HUES6 (cell line): Measurements from ENCODE around the gene PROSER2.
"Not testable (repeated sequence)": the region's sequence is repeated elsewhere in the genome, so short reads cannot be mapped to it uniquely, and the experiment has no call there.

ENCODE experiments used
- H3K27ac ChIP-seq: 2 replicates; pipeline ENCODE4 v1.7.0; 2013; ENCODE audit warnings: low read depth, mild to moderate bottlenecking, low read length, inconsistent platforms
- H3K27me3 ChIP-seq: 2 replicates; pipeline ENCODE4 v1.6.1; 2013; ENCODE audit warnings: low read length; ENCODE audit not compliant: control insufficient read depth, insufficient read depth
- H3K36me3 ChIP-seq: 2 replicates; pipeline ENCODE4 v1.6.1; 2013; ENCODE audit warnings: low read length; ENCODE audit not compliant: control insufficient read depth, insufficient read depth
- H3K4me1 ChIP-seq: 2 replicates; pipeline ENCODE4 v1.6.1; 2013; ENCODE audit warnings: low read length; ENCODE audit not compliant: control insufficient read depth, insufficient read depth
- H3K4me3 ChIP-seq: 2 replicates; pipeline ENCODE4 v1.5.1; 2013; ENCODE audit warnings: low read depth, low read length
- H3K9ac ChIP-seq: one replicate; pipeline ENCODE4 v1.6.1; 2013; ENCODE audit warnings: mild to moderate bottlenecking, low read length
- H3K9me3 ChIP-seq: 2 replicates; pipeline ENCODE4 v1.6.1; 2013; ENCODE audit warnings: low read depth, low read length; ENCODE audit not compliant: control insufficient read depth, insufficient read depth

Gene PROSER2

GRCh38 chr10:11887381-11888227 lies 64.4 kb downstream of the PROSER2 start:
- no peak overlapping the region for H3K27ac ChIP-seq
- no peaks in the 10 kb centered on the region for H3K27me3 ChIP-seq
- no peaks in the 10 kb centered on the region for H3K4me1 ChIP-seq
- H3K9ac ChIP-seq = no peak overlapping the region
- peaks cover 2% of the 10 kb centered on the region; the same call in 1 of the 2 replicates for H3K9me3 ChIP-seq
- no peaks in the 10 kb centered on the region for H3K36me3 ChIP-seq
- H3K4me3 ChIP-seq = no peak overlapping the region

- H3K36me3 ChIP-seq, H3K27me3 ChIP-seq, H3K9me3 ChIP-seq, H3K27ac ChIP-seq, H3K9ac ChIP-seq, H3K4me1 ChIP-seq, H3K4me3 ChIP-seq: not testable (repeated sequence)
Observed at GRCh38 chr10:11889263-11889662, 66.1 kb downstream of the PROSER2 start.

- Histone ChIP-seq H3K4me1 (no peaks in the 10 kb centered on the region), H3K9me3 (no peaks in the 10 kb centered on the region), H3K9ac (no peak overlapping the region), H3K27me3 (no peaks in the 10 kb centered on the region), H3K36me3 (no peaks in the 10 kb centered on the region), H3K27ac (no peak overlapping the region), H3K4me3 (no peak overlapping the region)
Observed at GRCh38 chr10:11891776-11892486, 68.8 kb downstream of the PROSER2 start.

GRCh38 chr10:11893749-11894278 lies 70.7 kb downstream of the PROSER2 start:
- H3K36me3 ChIP-seq = no peaks in the 10 kb centered on the region
- no peak overlapping the region for H3K9ac ChIP-seq
- H3K27ac ChIP-seq = no peak overlapping the region
- H3K4me3 ChIP-seq = no peak overlapping the region
- H3K4me1 ChIP-seq = peaks cover 6% of the 10 kb centered on the region; the same call in 1 of the 2 replicates
- no peaks in the 10 kb centered on the region for H3K9me3 ChIP-seq
- no peaks in the 10 kb centered on the region for H3K27me3 ChIP-seq

- Histone ChIP-seq H3K4me3 (no peak overlapping the region), H3K9ac (no peak overlapping the region)
Observed at GRCh38 chr10:11894381-11895107, 71.4 kb downstream of the PROSER2 start.

GRCh38 chr10:11895108-11895466 lies 71.9 kb downstream of the PROSER2 start:
- H3K9ac ChIP-seq = no peak overlapping the region
- no peaks in the 10 kb centered on the region for H3K36me3 ChIP-seq
- H3K9me3 ChIP-seq = no peaks in the 10 kb centered on the region
- peaks cover 6% of the 10 kb centered on the region; the same call in 1 of the 2 replicates for H3K4me1 ChIP-seq
- no peaks in the 10 kb centered on the region for H3K27me3 ChIP-seq
- H3K4me3 ChIP-seq = no peak overlapping the region
- no peak overlapping the region for H3K27ac ChIP-seq

More at GRCh38 chr10:11894381-11895107, 71.4 kb downstream of the PROSER2 start:
- no peaks in the 10 kb centered on the region for H3K36me3 ChIP-seq
- H3K27ac ChIP-seq = no peak overlapping the region
- H3K27me3 ChIP-seq = no peaks in the 10 kb centered on the region
- H3K4me1 ChIP-seq = peaks cover 6% of the 10 kb centered on the region; the same call in 1 of the 2 replicates
- H3K9me3 ChIP-seq = no peaks in the 10 kb centered on the region

GRCh38 chr10:11895598-11895997 lies 72.4 kb downstream of the PROSER2 start:
- H3K27me3 ChIP-seq = no peaks in the 10 kb centered on the region
- H3K36me3 ChIP-seq = no peaks in the 10 kb centered on the region
- no peak overlapping the region for H3K27ac ChIP-seq
- no peak overlapping the region for H3K9ac ChIP-seq
- no peak overlapping the region for H3K4me3 ChIP-seq
- peaks cover 6% of the 10 kb centered on the region; the same call in 1 of the 2 replicates for H3K4me1 ChIP-seq
- H3K9me3 ChIP-seq = no peaks in the 10 kb centered on the region

GRCh38 chr10:11896549-11897200 lies 73.5 kb downstream of the PROSER2 start:
- Histone ChIP-seq H3K9me3 (no peaks in the 10 kb centered on the region), H3K36me3 (no peaks in the 10 kb centered on the region), H3K27ac (no peak overlapping the region), H3K4me1 (peaks cover 15% of the 10 kb centered on the region), H3K4me3 (no peak overlapping the region), H3K9ac (no peak overlapping the region), H3K27me3 (no peaks in the 10 kb centered on the region)

- H3K36me3 ChIP-seq = no peaks in the 10 kb centered on the region
- H3K9me3 ChIP-seq = no peaks in the 10 kb centered on the region
- no peak overlapping the region for H3K4me3 ChIP-seq
- H3K9ac ChIP-seq = peak overlapping the region; percentile 34
- H3K27me3 ChIP-seq = no peaks in the 10 kb centered on the region
- peaks cover 23% of the 10 kb centered on the region for H3K4me1 ChIP-seq
- H3K27ac ChIP-seq = no peak overlapping the region
Observed at GRCh38 chr10:11898033-11898371, 74.8 kb downstream of the PROSER2 start.

- Histone ChIP-seq H3K27ac (no peak overlapping the region), H3K9me3 (no peaks in the 10 kb centered on the region), H3K4me1 (peaks cover 23% of the 10 kb centered on the region), H3K9ac (no peak overlapping the region), H3K27me3 (no peaks in the 10 kb centered on the region), H3K4me3 (no peak overlapping the region), H3K36me3 (no peaks in the 10 kb centered on the region)
Observed at GRCh38 chr10:11898372-11899066, 75.4 kb downstream of the PROSER2 start.
